ENCODE data around the gene BRSK1.

Gene BRSK1

DNA sequence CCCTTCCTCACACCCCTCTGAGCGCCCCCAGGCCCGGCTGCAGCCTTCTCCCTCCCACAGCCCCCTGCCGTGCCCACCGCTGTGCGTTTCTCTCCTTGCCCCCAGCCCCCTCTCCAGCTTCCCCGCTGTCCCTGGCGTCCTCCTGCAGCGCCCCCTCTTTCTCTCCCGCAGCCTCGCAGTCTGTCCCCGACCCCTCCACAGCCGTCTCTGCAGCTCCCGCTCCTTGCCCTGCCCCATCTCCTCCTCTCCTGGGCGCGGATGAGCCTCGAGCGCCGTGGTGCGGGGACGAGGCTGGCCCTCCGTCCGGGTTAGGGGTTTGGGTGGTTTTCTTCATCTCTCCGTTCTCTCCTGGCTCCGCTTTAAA, 57.0 kb downstream of the BRSK1 start:
- H3K36me3 Mint-ChIP-seq (ENCODE audit: low read depth) = peaks cover 16% of the 10 kb centered on the region
- peak overlapping the region; percentile 87 for H3K4me3 Mint-ChIP-seq
- H3K27me3 Mint-ChIP-seq = no peaks in the 10 kb centered on the region
- H3K4me1 Mint-ChIP-seq (ENCODE audit: low read depth) = peaks cover 21% of the 10 kb centered on the region
- H3K27ac Mint-ChIP-seq = peak overlapping the region; percentile 86
- H3K9me3 Mint-ChIP-seq = no peaks in the 10 kb centered on the region

DNA sequence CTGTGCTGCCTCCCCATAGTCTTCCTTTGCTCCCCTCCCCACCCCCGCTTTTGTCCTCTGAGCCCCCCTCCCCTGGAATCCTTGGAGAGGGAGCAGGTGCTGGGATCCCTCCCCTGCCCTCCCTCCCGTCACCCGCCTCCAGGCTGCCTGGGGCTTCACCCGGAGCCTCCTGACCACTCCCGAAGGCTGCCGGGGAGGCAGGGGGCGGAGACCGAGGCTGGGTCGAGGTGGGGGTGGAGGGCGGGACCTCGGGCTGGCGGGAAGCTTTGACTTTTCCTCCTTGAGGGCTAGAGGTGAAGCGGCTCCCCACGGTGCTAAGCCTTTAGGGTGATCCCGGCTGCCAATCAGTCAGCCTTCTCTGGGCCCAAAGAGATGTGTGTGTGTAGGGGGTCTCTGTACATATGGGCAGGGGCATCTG, 57.4 kb downstream of the BRSK1 start:
- H3K27ac Mint-ChIP-seq = peak overlapping the region; percentile 26
- H3K27me3 Mint-ChIP-seq = no peaks in the 10 kb centered on the region

DNA sequence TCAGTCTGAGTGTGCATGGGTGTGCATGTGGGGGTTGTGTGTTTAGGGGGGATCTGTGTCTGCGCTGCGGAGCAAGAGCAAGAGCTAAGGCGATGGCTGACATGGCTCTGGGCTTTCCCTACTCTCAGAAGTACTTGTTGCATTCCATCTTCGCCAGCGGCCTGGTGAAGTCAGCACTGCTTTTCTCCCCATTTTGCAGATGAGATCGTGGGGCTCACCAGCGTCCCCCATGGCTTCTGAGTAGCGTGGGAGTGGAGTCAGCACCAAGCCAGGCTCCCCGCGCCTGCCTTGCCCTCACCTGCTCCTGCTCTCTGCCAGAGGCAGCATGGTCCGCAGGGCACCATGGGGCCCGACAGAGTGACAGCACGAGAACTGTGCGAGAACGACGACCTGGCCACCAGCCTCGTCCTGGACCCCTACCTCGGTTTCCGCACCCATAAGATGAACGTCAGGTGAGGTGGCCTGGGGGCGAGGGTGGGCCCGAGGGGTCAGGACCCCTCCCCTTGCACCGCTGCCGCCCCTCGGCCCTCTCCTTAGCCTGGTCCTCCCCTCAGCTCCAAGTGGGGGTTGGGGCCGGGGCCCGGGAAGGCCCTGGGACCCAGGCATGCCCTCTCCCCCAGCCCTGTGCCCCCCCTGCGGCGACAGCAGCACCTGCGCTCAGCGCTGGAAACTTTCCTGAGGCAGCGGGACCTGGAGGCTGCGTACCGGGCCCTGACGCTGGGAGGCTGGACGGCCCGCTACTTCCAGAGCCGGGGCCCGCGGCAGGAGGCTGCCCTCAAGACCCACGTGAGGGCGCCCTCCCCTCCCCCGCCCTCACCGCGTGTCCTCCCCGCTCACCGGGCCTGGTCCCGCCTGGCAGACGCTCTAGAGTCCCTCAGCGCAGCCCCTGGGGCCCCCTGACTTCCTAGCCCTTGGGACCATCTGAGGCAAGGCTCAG, 58.1 kb downstream of the BRSK1 start:
- H3K36me3 Mint-ChIP-seq (ENCODE audit: low read depth) = peaks cover 16% of the 10 kb centered on the region
- peak overlapping the region; percentile 74 for H3K4me3 Mint-ChIP-seq
- H3K27me3 Mint-ChIP-seq = no peaks in the 10 kb centered on the region
- H3K4me1 Mint-ChIP-seq (ENCODE audit: low read depth) = peaks cover 21% of the 10 kb centered on the region
- no peak overlapping the region for H3K27ac Mint-ChIP-seq
- H3K9me3 Mint-ChIP-seq = no peaks in the 10 kb centered on the region

More for the DNA sequence above, 57.4 kb downstream of the BRSK1 start:
- Mint-ChIP-seq H3K4me3 (peak overlapping the region; percentile 87), H3K9me3 (no peaks in the 10 kb centered on the region), H3K4me1 (ENCODE audit: low read depth) (peaks cover 21% of the 10 kb centered on the region), H3K36me3 (ENCODE audit: low read depth) (peaks cover 16% of the 10 kb centered on the region)

DNA sequence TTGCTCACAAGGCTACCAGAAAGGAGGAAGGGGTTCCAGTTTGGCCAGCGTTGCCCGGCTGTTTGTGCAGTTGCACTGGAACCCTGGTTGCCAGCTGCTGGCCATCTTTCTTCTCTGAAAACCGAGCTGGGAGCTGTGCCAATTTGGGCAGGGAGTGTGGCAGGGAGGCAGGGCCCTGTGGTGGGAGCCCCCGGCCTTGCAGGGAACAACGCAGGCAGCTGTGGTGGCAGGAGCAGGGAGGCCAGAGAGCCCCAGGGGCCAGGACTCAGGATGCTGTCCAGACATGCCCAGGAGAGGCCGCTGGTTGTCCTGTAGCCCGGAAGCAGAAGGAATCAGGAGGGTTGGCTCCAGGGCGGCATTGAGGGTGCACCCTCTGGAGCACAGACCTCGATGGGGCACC, 60.6 kb downstream of the BRSK1 start:
- peaks cover 11% of the 10 kb centered on the region for H3K4me1 Mint-ChIP-seq (ENCODE audit: low read depth)
- no peaks in the 10 kb centered on the region for H3K27me3 Mint-ChIP-seq
- H3K36me3 Mint-ChIP-seq (ENCODE audit: low read depth) = peaks cover 16% of the 10 kb centered on the region
- no peak overlapping the region for H3K27ac Mint-ChIP-seq
- H3K4me3 Mint-ChIP-seq = no peak overlapping the region
- no peaks in the 10 kb centered on the region for H3K9me3 Mint-ChIP-seq

DNA sequence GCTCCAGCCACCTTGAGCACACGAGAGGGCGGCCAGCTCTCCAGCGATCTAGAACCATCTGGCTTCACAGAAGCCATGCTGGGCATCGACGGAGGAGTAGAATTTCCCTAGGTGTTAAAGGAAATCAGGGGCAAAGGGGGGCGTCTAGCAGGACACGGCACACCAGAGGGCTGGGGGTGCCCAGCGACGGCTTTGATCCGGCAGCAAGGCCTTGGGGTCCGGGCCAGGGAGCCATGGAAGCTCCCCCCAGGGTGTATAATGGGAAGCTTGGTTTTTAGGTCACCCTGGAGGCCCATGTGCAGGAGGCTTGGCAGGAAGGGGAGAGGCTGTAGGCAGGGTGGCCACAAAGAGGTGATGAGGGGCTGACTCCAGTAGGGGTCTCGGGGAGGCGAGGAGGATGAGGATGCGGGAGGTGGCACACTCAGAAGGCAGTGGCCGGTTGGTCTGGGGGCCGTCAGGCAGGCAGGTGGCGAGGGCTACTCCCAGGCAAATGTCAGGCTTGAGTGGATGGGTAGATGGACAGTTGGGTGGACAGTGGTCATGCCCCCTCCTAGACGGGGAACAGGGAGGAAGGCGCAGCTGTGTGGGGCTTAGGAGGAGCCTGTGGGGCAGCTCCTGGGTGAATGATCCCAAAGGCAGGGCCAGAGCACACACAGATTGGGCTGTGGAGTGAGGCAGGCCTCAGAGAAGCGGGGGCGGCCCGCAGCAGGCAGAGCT, 61.5 kb downstream of the BRSK1 start:
- H3K27ac Mint-ChIP-seq = no peak overlapping the region
- H3K4me1 Mint-ChIP-seq (ENCODE audit: low read depth) = peaks cover 11% of the 10 kb centered on the region
- H3K9me3 Mint-ChIP-seq = no peaks in the 10 kb centered on the region
- peaks cover 16% of the 10 kb centered on the region for H3K36me3 Mint-ChIP-seq (ENCODE audit: low read depth)
- H3K27me3 Mint-ChIP-seq = no peaks in the 10 kb centered on the region
- no peak overlapping the region for H3K4me3 Mint-ChIP-seq

DNA sequence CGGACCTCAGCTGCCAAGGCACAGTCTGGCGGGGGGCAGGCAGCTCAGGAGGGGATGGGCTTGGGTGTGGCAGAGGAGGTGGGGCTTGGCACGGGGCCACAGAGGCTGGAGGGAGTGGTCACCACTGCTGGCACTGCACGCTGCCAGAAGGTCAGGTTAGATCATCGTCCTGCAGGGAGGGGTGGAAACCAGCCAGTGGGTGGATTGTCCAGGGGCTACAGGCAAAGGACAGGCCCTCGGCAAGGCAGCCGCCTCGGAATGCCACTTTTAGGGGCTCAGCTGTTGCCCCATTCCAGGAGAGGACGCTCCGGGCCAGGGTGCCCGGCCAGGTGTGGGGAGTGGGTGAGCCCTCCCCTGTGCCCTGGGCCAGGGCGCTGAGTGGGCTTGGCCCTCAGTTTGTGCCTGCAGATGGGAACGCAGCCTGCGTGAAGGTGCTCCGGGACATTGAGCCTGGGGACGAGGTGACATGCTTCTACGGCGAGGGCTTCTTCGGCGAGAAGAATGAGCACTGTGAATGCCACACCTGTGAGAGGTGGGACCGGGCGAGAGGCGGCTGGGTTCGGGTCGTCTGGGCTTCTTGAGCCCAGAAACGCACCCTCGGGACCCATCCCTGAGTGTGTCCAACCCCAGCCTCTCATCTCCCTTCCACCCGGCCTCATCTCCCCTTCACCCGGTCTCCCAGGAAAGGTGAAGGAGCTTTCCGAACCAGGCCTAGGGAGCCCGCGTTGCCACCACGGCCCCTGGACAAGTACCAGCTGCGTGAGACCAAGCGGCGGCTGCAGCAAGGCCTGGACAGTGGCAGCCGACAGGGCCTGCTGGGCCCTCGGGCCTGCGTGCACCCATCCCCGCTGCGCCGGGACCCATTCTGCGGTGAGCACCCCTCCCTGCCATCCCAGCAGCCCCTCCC, 62.3 kb downstream of the BRSK1 start:
- Mint-ChIP-seq H3K27me3 (peaks cover 7% of the 10 kb centered on the region), H3K4me1 (ENCODE audit: low read depth) (peaks cover 6% of the 10 kb centered on the region), H3K9me3 (no peaks in the 10 kb centered on the region), H3K27ac (no peak overlapping the region), H3K4me3 (no peak overlapping the region), H3K36me3 (ENCODE audit: low read depth) (peaks cover 16% of the 10 kb centered on the region)

DNA sequence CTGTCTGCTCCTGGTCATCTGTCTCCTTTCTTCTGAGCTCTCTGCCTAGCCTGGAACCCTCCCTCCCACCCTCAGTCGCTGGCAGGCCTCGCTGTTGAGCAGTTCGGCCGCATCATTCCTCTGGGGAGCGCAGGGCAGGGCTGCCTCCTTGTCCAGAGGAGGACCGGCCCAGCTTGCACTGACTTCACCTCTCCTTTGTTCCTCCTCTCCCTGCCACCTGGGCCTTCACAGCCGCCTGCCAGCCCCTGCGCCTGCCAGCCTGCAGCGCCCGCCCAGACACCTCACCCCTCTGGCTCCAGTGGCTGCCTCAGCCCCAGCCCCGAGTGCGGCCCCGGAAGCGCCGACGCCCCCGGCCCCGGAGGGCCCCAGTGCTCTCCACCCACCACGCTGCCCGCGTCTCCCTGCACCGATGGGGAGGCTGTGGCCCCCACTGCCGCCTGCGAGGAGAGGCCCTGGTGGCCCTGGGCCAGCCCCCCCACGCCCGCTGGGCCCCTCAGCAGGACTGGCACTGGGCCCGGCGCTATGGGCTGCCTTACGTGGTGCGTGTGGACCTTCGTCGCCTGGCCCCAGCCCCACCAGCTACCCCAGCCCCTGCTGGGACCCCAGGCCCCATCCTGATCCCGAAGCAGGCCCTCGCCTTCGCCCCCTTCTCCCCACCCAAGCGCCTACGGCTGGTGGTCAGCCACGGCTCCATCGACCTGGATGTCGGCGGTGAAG, 63.1 kb downstream of the BRSK1 start:
- Mint-ChIP-seq H3K36me3 (ENCODE audit: low read depth) (peaks cover 16% of the 10 kb centered on the region), H3K27me3 (peaks cover 15% of the 10 kb centered on the region), H3K27ac (no peak overlapping the region), H3K4me1 (ENCODE audit: low read depth) (peaks cover 5% of the 10 kb centered on the region), H3K9me3 (no peaks in the 10 kb centered on the region), H3K4me3 (no peak overlapping the region)

DNA sequence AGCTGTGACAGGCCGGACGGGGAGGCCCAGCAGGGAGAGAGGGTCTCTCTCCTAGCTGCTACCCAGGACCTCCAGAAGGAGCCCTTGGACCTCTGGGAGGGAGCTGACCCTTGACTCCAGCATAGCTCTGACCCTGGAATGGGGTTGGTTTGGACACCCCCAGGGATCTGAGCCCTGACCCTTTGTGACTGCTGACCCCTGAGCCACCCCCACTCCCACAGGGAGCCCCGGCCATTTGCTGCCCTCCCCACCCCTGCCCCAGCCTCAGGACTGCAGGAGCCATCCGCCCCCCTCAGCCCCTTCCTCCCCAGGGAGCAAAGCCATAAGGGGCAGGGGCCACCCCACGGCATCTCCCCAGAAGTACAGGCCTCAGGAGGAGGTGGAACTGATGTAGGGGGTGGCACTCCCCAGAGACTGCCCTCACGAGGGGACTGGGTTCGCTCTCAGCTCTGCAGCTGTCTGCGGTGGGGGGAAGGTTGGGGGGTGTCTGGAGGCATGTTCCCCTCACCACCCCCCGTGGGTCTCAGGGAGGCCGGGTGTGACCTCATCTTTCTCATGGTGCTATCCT, 63.7 kb downstream of the BRSK1 start:
- no peak overlapping the region for H3K27ac Mint-ChIP-seq
- peaks cover 7% of the 10 kb centered on the region for H3K4me1 Mint-ChIP-seq (ENCODE audit: low read depth)
- no peaks in the 10 kb centered on the region for H3K9me3 Mint-ChIP-seq
- peaks cover 16% of the 10 kb centered on the region for H3K36me3 Mint-ChIP-seq (ENCODE audit: low read depth)
- H3K27me3 Mint-ChIP-seq = peaks cover 20% of the 10 kb centered on the region
- H3K4me3 Mint-ChIP-seq = no peak overlapping the region

DNA sequence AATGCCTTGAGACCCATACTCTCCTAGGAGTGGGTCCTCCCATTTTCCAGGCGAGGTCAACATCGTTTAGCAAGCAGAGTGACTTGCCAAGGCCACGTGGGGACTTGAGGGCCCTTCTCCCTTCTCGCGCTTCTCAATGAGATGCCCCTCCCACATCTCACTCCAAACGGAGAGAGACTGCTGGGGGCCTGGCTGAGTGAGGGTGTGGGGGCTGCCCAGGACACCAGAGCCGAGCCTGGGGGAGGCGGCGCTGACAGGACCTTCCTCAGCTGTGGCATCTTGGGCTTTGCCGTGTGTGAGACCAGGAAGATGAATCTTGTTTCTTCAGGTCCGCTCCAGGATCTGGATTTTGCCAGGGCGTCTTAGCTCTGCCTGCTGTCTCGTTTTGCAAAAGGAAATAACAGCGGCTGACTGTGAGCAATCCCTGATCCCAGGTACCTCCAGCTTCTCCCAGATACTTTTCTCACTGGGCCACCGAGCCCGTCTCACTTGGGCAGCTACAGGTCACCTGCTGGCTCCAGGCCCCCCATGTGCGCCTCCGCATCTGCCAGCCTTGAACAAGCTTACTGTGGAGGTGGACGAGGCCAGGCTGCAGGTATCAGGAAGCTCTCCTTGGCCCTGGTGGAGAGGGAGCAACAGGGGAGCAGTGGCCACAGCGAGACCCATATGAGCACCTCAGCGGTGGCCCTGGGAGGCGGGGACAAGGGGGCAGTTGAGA, 64.7 kb downstream of the BRSK1 start:
- Mint-ChIP-seq H3K27ac (no peak overlapping the region), H3K4me1 (ENCODE audit: low read depth) (peaks cover 16% of the 10 kb centered on the region), H3K36me3 (ENCODE audit: low read depth) (peaks cover 12% of the 10 kb centered on the region), H3K9me3 (no peaks in the 10 kb centered on the region), H3K4me3 (no peak overlapping the region), H3K27me3 (peaks cover 29% of the 10 kb centered on the region)

DNA sequence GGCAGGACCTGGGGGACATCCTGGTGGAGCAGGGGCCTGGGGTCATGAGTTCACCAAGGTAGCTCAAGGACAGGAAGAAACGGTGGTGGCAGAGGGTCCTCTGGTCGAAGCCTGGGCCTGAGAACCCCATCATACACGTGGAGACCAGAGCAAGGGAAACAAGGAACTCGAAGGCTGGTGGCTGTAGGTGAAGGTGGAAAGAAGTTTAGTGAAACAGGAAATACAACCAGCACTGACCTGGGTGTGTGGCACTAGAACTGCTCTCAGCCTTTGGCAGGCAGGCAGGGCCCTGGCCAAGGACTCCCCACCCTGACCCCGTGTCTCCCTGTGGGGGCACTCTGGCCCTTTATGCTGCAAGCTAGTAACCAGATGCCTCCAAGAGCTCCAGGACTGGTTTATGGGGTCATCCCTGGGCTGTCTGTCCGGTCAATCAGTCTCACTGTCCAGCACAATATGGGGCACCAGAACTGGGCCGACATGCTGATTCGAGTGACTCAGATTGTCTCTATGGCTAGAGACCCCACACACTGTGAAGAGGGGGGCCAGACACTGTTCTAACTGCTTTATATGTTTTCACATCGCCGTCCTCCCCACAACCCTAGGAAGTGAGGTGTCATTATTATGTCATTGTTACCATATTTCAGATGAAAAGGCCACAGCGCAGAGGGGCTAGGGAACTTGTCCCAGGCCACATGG, 67.0 kb downstream of the BRSK1 start:
- Mint-ChIP-seq H3K4me1 (ENCODE audit: low read depth) (peaks cover 24% of the 10 kb centered on the region), H3K36me3 (ENCODE audit: low read depth) (no peaks in the 10 kb centered on the region), H3K27me3 (peaks cover 36% of the 10 kb centered on the region), H3K9me3 (no peaks in the 10 kb centered on the region), H3K27ac (no peak overlapping the region), H3K4me3 (no peak overlapping the region)

DNA sequence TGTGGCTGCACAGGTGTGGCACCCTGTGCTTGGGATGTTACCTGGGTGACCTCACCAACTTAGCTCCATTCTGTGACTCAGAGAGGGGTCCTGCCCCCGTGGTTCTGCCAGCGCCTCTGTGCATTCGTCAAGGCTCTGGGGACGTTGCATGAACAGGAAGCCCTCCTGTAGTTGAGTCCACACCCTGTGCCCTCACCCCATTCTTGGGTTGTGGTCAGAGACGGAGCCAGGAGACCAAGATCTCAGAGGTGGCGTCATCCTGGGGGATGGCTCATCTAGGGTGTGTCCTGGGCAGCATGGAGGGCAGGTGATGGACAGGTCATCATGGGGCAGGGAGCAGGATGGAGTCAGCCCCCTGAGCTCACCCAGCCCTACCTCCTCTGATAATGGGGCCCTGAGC, 68.2 kb downstream of the BRSK1 start:
- H3K27ac Mint-ChIP-seq = no peak overlapping the region
- H3K9me3 Mint-ChIP-seq = no peaks in the 10 kb centered on the region
- peaks cover 42% of the 10 kb centered on the region for H3K27me3 Mint-ChIP-seq
- peaks cover 24% of the 10 kb centered on the region for H3K4me1 Mint-ChIP-seq (ENCODE audit: low read depth)
- no peaks in the 10 kb centered on the region for H3K36me3 Mint-ChIP-seq (ENCODE audit: low read depth)
- H3K4me3 Mint-ChIP-seq = no peak overlapping the region

DNA sequence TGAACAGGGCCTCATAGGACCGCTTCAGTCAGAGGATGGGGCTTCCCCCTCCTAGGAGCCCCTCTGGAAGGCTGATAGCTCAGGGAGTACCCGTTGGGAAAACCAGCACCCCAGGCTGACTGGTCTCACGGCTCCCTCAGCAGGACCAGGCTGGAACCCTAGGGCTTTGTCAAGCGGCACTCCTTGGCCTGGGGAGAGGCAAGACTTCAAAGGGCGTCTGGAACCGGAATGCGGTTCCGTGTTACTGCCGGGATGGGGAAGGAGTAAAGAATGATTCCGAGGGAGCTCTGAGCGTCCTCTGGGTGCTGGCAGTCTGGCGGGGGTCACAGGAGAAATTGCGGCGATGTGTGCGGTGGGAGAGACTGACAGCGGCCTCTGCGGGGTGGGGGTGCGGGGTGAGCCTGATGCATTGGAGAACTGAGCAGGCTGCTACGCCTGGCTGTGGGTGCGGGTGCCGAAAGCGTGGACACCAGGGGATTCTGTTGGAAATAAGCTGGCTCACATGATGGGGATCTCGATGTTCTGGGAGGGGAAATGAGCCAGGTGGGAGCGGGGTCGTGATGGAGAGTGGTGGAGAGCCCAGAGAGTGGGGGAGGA, 68.8 kb downstream of the BRSK1 start:
- Mint-ChIP-seq H3K4me3 (no peak overlapping the region), H3K9me3 (no peaks in the 10 kb centered on the region), H3K27me3 (peaks cover 42% of the 10 kb centered on the region), H3K4me1 (ENCODE audit: low read depth) (peaks cover 24% of the 10 kb centered on the region), H3K27ac (no peak overlapping the region), H3K36me3 (ENCODE audit: low read depth) (no peaks in the 10 kb centered on the region)

DNA sequence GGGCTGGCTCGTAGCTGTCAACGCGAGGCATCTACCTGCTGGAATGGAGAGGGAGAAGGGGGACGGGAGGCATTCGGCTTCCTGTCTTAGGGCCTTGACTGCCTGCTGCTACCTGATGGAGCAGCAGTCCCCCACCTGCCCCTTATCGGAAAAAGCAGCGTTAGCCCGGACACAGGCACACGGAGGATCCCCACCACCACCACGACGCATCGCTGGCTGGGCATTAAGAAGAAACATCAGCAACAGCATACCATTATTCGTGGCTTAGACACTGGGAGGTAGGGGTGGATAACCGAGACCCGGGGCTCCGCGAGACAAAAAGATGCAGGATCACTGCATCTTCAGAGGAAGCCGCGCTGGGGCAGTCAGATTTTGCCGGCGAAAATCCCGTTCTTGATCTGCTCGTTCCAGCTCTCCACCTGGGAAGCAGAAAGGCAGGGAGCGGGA, 69.6 kb downstream of the BRSK1 start:
- H3K27ac Mint-ChIP-seq = no peak overlapping the region
- H3K4me3 Mint-ChIP-seq = peak overlapping the region; percentile 62
- H3K36me3 Mint-ChIP-seq (ENCODE audit: low read depth) = no peaks in the 10 kb centered on the region
- no peaks in the 10 kb centered on the region for H3K9me3 Mint-ChIP-seq
- H3K27me3 Mint-ChIP-seq = peaks cover 42% of the 10 kb centered on the region
- H3K4me1 Mint-ChIP-seq (ENCODE audit: low read depth) = peaks cover 24% of the 10 kb centered on the region
